Iris pigment epithelial cell (primary cell): Measurements from ENCODE around the gene CCDC117.
"Not testable (repeated sequence)": the region's sequence is repeated elsewhere in the genome, so short reads cannot be mapped to it uniquely, and the experiment has no call there.

Experiments used
- DNase-seq: peaks from one replicate; pipeline ENCODE4 v3.0.0-alpha.2; 2011; ENCODE audit warnings: low read depth

The CCDC117 gene

DNA sequence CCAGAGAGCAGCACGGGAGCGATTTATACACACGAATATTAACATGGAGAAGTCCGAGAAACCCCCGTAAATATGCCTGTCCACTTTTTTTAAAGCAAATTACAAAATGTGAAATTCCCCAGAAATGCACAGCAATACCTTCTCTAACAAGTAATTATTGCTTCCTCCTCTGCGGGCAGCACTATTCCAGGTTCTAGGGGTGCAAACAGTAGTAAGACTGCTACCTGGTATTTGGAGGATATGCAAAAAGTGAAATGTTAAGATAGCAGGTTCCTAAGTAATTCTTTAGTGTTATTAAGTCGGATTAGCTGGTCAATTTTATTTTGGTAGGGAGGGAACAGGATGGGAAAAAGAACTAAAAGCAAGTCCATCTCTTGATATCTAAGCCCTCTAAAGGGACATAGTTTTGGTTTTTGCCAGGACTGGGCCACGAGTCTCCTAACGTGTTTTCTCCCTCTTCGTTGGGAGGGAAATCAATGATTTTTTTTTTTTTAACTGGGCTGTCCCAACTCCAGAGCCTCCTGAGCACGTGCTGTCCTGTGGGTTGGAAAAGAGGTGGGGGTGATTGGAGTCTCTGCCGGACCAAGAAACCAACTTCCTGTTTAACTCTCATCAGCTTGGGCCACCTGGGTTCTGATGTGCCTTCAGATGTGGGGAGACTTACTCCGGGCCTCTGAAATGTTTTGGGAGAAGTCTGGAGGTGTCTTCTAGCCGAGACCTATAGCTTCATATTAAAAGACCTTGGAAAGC, 29.5 kb downstream of the CCDC117 start:
- DNase-seq = no peak

DNA sequence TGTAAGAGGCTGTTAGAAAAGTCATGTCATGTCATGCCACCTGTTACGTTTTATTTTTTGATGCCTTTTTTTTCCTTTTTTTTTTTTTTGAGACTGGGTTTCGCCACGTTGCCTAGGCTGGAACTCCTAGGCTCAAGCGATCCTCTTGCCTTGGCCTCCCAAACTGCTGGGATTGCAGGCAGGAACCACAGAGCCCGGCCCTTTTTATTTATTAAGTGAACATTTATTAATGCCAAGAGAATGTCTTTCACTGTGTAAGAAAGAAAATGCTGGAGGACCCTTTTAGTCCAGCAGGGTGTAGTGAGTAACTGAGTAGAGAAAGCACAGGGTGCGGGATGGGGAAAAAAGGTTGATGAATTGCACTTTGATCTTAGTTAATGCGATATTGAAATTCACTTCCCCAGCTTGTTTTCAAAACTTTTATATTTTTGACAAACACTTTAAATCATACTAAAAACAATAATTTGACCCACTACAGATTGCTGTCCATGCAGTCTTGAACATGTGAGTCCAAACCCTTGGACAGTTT, 30.2 kb downstream of the CCDC117 start:
- no peak for DNase-seq

DNA sequence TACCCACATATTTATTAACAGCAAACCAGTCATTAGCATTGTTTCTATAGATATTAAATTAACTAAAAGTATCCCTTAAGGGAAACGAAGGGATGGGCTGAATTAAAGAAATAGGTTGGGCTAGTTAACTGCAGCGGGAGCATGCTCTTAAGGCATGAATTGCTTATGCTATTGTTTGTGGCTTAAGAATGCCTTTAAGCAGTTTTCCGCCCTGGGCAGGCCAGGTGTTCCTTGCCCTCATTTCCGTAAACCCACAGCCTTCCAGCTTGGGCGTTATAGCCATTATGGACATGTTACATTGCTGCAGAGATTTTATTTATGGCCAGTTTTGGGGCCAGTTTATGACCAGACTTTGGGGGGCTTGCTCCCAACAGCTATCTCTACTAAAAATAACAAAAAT, 32.9 kb downstream of the CCDC117 start:
- not testable (repeated sequence) for DNase-seq

DNA sequence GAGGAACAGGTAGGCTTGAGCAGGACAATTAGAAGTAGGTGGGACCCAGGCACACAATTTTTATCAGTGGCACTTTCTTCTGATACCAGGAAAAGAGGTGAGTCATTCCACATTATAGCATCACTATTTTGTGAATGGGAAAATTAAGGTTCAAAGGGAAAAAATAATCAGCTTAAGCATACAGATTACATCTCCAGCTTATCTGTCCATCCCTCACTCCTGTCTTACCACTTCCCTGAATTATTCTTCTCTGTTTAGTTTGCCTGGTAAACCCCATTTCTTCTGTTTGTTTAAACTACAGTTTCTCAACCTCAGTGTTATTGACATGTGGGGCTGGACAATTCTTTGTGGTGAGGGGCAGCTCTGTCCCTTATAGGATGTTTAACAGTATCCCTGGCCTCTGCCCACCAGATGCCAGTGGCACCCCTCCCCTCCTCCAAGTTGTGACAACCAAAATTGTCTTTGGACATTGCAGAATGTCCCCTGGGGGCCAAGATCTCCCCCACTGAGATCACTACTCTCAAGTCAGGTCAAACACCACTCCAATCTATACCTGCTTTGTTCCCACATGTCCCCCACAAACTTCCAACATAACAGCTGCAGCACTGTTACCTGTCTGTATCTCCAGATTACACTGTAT, 36.3 kb downstream of the CCDC117 start:
- DNase-seq = no peak

DNA sequence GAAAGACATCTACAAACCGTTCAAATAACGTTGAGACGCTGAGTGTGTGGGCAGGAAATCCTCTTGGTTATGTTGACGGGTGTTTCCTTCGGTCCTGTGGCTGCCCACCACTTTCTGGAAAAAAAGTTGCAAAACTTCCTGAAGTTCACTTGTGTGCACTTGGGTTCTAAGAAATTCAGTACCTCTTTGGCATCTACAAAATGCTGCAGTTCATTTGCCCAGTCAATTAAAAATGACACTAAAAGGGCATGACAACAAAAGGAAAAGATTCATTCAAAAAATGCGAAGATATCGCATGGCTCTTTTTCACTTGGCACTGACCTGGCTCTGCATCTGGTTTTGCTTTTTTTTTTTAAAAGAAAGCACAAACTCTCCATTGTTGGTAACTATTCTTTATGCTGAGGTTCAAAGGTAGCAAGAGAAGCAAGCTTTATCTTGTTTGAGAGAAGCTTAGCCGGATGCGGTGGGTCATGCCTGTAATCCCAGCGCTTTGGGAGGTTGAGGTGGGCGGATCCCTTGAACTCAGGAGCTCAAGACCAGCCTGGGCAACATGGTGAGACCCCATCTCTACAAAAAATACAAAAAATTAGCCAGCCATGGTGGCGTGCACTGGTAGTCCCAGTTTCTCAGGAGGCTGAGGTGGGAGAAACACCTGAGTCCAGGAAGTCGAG, 38.5 kb downstream of the CCDC117 start:
- no peak for DNase-seq

DNA sequence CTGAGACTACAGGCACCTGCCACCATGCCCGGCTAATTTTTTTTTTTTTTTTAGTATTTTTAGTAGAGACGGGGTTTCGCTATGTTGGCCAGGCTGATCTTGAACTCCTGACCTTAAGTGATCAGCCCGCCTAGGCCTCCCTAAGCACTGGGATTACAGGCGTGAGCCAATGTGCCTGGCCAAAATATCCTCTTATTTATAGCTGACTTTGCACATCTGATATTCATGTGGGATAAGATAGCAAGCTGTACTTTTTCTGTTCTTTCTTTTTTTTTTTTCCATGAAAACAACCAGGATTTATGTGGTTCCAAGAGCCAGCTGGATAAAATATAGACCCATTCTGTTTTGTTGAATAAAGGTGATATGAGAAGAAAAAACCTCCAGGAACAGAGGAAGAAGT, 40.0 kb downstream of the CCDC117 start:
- DNase-seq = no peak

DNA sequence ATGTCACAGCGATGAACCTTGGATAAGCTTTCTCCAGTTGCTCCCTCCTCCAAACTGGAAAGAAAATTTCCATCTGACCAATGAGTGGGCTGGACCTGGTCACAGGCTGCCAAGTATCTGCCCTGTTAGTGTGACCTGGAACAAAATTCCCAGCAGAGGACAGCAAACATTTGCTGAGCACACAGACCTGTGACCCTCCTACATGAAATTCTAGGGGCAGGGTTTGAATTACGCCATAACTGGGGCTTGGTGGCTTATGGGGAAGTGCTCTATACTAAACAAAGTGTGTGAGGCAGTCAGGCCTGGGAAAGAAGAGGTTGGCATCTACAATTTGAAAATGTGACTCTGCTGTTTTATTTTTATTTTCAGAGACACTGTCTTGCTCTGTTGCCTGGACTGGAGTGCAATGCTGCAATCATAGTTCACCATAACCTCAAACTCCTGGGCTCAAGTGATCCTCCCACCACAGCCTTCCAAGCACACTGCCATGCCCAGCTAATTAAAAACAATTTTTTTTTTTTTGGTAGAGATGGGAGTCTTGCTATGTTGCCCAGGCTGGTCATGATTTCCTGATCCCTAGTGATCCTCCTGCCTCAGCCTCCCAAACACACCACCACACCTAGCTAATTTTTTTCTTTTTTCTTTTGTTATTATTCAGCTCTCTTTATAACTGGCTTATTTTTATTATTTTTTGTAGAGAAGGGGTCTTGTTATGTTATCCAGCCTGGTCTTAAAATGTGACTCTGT, 41.5 kb downstream of the CCDC117 start:
- no peak for DNase-seq

DNA sequence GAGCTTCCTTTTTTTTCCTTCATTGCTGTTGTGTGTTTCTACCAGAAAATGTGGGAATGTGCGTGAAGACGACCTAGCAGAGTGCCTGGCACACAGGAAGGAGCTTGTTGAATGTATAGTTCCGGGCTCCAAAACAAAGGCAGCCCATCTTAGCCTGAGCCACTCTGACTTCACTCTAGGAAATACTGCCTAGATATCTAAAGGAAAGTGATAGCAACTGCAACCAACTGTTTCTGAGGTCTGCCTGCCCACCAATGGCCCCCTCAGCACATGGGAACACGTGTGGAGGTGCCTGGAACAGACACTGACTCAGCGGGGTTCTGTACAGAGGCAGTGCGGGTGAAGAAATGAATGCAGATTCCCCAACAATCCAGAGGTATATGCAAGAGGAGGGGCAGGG, 42.6 kb downstream of the CCDC117 start:
- no peak for DNase-seq

DNA sequence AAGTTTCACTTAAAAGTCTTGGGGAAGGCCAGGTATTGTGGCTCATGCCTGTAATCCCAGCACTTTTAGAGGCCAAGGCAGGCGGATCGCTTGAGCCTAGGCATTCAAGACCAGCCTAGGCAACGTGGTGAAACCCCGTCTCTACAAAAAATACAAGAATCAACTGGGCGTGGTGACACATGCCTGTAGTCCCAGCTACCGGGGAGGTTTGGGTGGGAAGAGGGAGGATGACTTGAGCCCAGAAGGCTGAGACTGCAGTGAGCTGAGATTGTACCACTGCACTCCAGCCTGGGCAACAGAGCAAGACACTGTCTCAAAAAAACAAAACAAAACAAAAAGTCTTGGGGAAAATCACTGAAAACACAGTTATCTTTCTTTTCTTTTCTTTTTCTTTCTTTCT, 43.2 kb downstream of the CCDC117 start:
- no peak for DNase-seq

DNA sequence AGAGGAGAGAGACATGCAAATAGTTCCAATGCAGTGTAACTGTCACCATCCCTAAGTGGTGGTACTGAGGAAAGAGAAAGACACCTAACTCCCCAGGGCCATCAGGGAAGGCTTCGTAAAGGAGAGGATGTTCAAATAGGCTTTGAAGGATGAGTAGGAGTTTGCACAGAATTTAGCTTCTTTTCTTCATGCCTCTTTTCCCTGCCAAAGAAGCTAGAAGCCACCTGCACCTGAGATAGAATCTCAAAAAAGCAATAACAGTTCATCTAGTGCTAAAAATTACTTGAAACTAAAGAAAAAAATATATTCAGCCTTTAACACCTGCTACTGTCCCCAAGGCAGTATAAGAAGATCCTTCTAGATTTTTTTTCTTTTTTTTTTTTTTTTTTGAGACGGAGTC, 44.6 kb downstream of the CCDC117 start:
- no peak for DNase-seq

DNA sequence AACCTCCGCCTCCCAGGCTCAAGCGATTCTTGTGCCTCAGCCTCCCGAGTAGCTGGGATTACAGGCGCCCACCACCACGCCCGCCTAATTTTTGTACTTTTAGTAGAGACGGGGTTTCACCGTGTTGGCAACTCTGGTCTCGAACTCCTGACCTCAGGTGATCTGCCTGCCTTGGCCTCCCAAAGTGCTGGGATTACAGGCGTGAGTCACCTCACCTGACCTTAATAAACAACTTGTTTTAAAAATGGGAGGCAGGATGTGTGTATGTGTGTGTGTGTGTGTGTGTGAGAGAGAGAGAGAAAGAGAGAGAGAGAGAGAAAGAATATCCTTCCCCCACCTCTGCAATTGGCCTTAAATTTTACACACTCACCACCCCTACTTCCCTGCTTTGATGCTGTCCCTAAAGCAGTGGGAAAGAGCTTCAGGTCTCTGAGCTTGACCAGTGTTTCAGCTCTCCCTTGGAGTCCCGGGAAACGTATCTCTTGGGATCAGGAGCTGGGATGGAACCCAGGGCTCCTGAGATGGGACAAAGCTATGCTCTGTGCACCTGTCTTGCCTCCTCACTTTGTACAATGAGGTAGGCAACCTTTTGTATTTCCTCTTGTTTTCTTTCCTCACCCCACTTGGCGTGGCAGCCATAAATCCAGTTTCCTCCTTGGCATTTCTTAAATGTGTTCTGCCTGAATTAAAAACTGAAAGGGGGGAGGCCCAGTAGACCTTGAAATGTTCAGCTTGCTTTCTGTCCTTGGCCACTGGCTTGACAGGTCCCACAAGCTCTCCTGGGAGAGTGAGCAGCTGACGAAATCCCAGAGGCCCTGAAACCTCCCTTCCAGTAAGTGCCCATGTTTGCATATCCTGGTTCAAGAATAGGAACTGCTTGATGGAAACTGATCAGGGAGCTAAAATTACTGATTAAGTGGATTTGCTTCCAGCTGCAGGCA, 45.7 kb downstream of the CCDC117 start:
- DNase-seq = no peak

DNA sequence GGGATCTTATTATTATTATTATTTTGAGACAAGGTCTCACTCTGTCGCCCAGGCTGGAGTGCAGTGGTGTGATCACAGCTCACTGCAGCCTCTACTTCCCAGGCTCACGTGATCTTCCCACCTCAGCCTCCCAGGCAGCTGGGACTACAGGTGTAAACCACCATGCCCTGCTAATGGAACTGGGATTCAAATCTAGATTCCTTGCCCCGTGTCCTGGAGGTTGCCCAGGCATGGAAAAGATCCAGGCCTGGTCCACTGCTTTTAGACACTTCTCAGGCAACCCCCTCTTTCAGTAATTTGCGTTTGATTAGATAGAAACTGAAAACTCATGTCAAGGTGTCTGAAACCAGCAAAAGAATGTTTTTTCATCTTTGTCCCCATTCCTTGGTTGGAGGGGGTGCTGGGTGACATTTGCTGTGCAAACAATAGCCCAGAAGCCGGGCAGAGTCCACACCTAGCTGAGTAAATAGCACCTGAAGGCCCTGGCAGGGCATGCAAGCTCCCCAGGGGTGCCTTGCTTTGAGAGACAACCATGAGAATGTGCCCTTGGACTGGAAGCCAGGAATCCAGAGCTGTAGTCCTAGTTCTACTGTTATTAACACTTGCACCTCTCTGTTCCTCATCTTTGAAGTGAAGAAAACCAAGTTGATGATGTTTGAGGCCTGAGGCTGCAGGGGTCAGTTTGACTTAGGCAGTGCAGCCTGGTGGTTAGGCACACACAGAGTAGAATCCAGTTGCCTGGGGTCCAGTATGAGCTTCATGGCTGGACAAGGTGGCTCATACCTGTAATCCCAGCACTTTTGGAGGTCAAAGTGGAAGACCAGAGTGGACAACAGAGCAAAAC, 47.0 kb downstream of the CCDC117 start:
- no peak for DNase-seq

DNA sequence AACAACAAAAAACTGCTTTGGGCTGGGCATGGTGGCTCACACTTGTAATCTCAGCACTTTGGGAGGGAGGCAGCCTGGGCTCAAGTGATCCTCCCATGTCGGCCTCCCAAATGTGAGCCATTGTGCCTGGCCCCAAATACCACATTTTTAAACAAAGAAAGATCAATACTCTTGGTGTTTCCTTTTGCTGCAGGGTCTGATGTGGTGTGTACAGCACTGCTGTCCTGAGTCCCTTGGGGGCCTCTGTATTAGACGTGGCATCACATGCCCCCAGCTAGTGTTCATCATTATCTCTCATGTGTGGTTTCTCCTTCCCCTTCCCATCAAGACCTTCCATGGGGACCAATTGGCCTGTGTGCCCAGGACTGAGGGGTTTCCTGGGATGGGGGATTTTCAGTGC, 48.4 kb downstream of the CCDC117 start:
- DNase-seq = no peak

DNA sequence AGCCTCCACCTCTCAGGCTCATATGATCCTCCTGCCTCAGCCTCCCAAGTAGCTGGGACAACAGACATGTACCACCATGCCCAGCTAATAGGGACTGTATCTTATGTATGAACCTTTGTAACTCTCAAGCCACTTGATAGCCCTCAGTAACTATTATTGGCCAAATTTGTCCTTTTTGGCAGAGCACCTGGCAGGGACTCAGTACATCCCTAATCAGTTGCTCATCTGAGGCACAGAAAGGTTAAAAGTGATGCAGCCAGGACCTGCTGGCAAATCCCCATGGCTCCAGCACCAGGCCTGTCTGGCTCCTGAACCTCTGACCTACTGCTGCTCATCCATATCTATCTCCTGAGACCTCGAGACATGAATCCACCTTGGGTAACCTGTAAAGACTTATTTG, 49.0 kb downstream of the CCDC117 start:
- DNase-seq = no peak

DNA sequence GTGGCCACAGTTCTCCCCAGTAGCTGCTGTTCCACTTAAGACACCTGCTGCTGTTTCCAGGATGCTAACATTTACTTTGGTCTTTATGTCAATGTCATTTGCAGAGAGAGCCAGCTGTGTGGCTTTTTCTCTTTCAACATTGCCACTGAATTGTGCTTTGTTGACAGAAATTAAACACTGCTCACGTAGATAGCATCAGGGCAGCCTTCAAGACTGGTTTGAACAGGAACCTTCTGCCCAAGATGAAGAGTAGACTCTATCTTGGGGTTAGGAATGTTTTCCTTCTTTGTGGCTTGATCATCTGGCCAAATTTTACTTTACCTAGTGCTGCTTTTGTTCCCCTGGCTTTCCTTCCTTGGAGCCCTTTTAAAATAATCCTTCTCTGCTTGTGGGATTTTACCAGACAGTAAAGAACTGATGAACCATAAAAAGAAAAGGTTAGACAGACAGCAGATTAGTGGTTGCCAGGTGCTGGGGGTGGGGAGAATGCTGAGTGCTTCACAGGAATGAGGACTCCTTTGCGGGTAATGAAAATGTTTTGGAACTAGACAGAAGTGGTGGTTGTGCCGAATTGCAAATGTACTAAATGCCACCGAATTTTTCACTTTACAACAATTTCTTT, 50.5 kb downstream of the CCDC117 start:
- no peak for DNase-seq

DNA sequence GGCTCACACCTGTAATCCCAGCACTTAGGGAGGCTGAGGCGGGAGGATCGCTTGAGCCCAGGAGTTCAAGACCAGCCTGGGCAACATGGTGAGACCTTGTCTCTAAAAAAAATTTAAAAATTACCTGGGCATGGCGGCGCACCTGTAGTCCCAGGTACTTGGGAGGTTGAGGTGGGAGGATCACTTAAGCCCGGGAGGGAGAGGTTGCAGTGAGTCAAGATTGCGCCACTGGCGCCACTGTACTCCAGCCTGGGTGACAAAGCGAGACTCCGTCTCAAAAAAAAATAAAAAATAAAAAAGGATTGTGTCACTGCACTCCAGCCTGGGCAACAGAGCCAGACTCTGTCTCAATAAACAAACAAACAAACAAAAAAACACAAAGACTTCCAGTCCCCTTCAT, 52.0 kb downstream of the CCDC117 start:
- not testable (repeated sequence) for DNase-seq

DNA sequence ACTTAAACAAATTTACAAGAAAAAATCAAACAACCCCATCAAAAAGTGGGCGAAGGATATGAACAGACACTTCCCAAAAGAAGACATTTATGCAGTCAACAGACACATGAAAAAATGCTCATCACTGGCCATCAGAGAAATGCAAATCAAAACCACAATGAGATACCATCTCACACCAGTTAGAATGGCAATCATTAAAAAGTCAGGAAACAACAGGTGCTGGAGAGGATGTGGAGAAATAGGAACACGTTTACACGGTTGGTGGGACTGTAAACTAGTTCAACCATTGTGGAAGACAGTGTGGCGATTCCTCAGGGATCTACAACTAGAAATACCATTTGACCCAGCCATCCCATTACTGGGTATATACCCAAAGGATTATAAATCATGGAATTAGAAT, 53.9 kb downstream of the CCDC117 start:
- DNase-seq = not testable (repeated sequence)

DNA sequence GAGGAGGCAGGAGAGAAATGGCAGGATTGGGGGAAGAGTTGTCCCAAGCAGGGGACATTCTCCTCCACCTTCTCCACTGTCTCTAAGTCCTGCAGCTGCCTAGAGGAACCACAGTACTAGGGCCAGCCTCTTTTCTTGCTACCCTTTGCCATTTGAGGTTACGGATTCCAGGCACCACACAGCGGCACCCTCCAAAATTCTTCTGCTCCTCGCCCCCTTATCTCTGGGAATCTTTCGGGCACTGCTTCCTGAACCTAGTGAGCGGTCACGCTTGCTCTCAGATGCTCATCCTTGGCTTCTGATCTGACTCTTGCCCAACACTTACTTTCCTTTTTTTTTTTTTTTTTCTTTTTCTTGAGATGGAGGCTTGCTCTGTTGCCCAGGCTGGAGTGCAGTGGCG, 54.4 kb downstream of the CCDC117 start:
- no peak for DNase-seq

DNA sequence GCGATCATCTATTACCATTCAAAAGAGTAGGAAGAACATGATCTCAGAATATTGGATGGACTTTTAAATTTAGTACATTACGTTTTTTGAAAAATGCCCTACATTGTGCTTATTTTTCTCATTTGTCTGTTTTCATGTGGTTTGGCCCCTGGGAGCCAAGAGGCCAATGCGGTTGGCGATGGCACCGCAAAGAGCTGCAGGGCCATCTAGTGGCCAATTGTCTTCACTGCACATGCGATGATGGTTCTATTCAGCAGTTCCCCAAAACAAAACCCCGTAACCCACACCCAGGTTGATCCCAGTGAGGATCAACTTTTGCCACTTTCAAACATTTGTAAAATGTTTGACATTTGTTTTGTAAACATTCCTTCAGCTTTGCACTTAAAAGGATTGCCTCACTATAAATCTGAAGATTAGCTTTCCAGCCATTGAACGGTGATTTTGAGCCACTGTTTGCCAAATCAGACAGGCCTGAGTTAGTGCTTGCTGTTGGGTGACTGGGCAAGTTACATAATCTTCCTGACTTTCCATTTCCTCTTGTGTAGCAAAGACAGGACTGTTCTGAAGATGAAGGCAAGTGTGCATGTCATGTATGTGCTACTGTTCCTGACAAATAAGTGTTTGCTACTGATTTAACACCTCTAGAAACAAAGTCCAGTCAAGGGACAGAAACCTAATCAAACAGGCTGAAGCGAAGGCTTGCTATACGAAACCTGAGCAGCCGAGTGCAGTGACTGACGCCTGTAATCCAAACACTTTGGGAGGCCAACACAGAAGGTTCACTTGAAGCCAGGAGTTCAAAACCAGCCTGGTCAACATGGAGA, 57.1 kb downstream of the CCDC117 start:
- peak; percentile 74 for DNase-seq
